GM12801 (cell line): ENCODE data around the gene UBTD1.

Experiments
- TF ChIP-seq, protein P1 (sequence below): IDR thresholded peaks from one replicate; pipeline ENCODE4 v1.5.1; 2011; ENCODE audit warnings: control low read depth; ENCODE audit not compliant: insufficient read length; ENCODE audit errors: extremely low read depth

UBTD1 gene

GRCh38 chr10:97499561-97500296 is 1.0 kb downstream of the UBTD1 start:
- TF ChIP-seq, protein P1, sequence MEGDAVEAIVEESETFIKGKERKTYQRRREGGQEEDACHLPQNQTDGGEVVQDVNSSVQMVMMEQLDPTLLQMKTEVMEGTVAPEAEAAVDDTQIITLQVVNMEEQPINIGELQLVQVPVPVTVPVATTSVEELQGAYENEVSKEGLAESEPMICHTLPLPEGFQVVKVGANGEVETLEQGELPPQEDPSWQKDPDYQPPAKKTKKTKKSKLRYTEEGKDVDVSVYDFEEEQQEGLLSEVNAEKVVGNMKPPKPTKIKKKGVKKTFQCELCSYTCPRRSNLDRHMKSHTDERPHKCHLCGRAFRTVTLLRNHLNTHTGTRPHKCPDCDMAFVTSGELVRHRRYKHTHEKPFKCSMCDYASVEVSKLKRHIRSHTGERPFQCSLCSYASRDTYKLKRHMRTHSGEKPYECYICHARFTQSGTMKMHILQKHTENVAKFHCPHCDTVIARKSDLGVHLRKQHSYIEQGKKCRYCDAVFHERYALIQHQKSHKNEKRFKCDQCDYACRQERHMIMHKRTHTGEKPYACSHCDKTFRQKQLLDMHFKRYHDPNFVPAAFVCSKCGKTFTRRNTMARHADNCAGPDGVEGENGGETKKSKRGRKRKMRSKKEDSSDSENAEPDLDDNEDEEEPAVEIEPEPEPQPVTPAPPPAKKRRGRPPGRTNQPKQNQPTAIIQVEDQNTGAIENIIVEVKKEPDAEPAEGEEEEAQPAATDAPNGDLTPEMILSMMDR, result no peak

- TF ChIP-seq, protein P1, result no peak
These were observed 1.5 kb downstream of the UBTD1 start for GRCh38 chr10:97500297-97500575.

GRCh38 chr10:97502916-97503315 is 4.2 kb downstream of the UBTD1 start:
- TF ChIP-seq, protein P1, result no peak

DNA sequence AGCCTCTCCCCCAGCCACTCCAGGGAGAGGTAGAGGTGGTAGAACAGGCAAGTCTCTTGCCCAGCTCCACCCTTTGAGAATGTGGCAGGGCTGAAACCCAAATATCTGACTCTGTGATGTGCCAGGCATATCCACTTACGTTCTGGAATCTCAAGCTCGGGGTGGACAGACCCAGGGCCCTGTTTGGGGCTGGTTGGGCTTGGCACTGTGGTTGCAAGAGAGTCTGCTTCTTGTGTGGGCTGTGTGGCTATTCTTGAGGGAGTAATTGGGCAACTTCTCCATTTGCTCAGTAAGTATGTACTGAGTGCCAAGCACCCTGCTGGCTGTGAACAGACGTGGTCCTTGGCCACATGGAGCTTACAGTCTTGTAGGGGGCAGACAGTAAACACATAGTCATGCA is 4.7 kb downstream of the UBTD1 start:
- TF ChIP-seq, protein P1, result no peak

- TF ChIP-seq, protein P1, result no peak
These were observed 6.4 kb downstream of the UBTD1 start for GRCh38 chr10:97505152-97505551.

GRCh38 chr10:97506199-97506991 is 7.7 kb downstream of the UBTD1 start:
- TF ChIP-seq, protein P1, result no peak

DNA sequence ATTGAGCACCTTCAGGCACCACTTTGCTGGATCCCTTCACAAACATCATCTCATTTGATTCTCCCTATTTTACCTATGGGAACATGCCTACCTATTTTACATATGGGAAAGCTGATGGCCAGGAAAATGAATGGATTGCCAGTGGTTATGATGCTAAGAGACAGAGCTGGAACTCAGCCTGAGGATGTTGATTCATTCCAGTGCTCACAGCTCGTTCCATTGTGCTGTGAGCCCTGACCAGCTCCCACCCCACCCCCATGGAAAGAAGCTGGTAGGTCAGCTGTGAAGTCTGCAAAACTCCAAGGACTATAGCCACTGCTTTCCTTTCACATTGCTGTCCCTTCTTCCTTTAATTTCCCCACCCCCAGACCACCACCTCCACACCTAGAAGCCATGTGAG is 9.6 kb downstream of the UBTD1 start:
- TF ChIP-seq, protein P1, result no peak
